Endothelial cell (in vitro differentiated cells): Measurements from ENCODE around the gene ZNF213. TPM values are rescaled to one million over a fixed set of nuclear protein-coding genes. Genes with fewer than 3 reads are reported as not detected.

Experiments
- DNase-seq: peaks from one replicate; pipeline ENCODE4 v3.0.0; 2021; ENCODE audit warnings: low spot score
- H3K27ac Mint-ChIP-seq: one replicate; pipeline ENCODE4 v1.8.0; 2021; ENCODE audit warnings: mixed read lengths, inconsistent platforms; ENCODE audit not compliant: unreplicated experiment
- H3K27me3 Mint-ChIP-seq: one replicate; pipeline ENCODE4 v1.8.0; 2021; ENCODE audit warnings: mild to moderate bottlenecking, moderate library complexity, mixed read lengths, inconsistent platforms; ENCODE audit not compliant: unreplicated experiment
- H3K36me3 Mint-ChIP-seq: one replicate; pipeline ENCODE4 v1.8.0; 2021; ENCODE audit warnings: mild to moderate bottlenecking, low read depth, mixed read lengths, inconsistent platforms; ENCODE audit not compliant: unreplicated experiment
- H3K4me1 Mint-ChIP-seq: one replicate; pipeline ENCODE4 v1.8.0; 2021; ENCODE audit warnings: mild to moderate bottlenecking, mixed read lengths, inconsistent platforms; ENCODE audit not compliant: unreplicated experiment
- H3K4me3 Mint-ChIP-seq: one replicate; pipeline ENCODE4 v1.8.0; 2021; ENCODE audit warnings: mild to moderate bottlenecking, mixed read lengths, inconsistent platforms; ENCODE audit not compliant: unreplicated experiment
- H3K9me3 Mint-ChIP-seq: one replicate; pipeline ENCODE4 v1.8.0; 2021; ENCODE audit warnings: mixed read lengths, inconsistent platforms; ENCODE audit not compliant: unreplicated experiment
- CTCF ChIP-seq: fragments of 200-600 bp; sonication (generic); IDR thresholded peaks from one replicate; pipeline ENCODE4 v1.5.0; 2021; ENCODE audit warnings: antibody characterized with exemption; ENCODE audit not compliant: unreplicated experiment
- total RNA-seq: library from RNA; stranded (reverse); fragmentation: NEBNext Ultra II Directional; extraction: Animal tissue kit (Norgen Biotek cat#: 25700); gene quantifications from one replicate; pipeline ENCODE4 v1.2.1, GENCODE V29; 2021; ENCODE audit not compliant: unreplicated experiment

Gene ZNF213
- total RNA-seq, 1 donor from 2014 or later, result 10.1 TPM

GRCh38 chr16:3113765-3114479 is 20.9 kb upstream of the ZNF213 start:
- H3K36me3 Mint-ChIP-seq, result peaks cover 11% of the 10 kb centered on the region

GRCh38 chr16:3115003-3115402 is 19.8 kb upstream of the ZNF213 start:
- Mint-ChIP-seq H3K4me1 (peaks cover 24% of the 10 kb centered on the region), H3K27me3 (peaks cover 7% of the 10 kb centered on the region), H3K27ac (no peak overlapping the region), H3K36me3 (peaks cover 11% of the 10 kb centered on the region), H3K9me3 (no peaks in the 10 kb centered on the region), H3K4me3 (peak overlapping the region; percentile 58)
- no peak for DNase-seq
- no peak for TF ChIP-seq CTCF

More at GRCh38 chr16:3113765-3114479, 20.9 kb upstream of the ZNF213 start:
- Mint-ChIP-seq H3K9me3 (no peaks in the 10 kb centered on the region), H3K27ac (peak overlapping the region; percentile 48), H3K4me1 (peaks cover 24% of the 10 kb centered on the region), H3K27me3 (peaks cover 8% of the 10 kb centered on the region), H3K4me3 (peak overlapping the region; percentile 92)
- DNase-seq, result no peak
- no peak for TF ChIP-seq CTCF

GRCh38 chr16:3115561-3115960 is 19.3 kb upstream of the ZNF213 start:
- TF ChIP-seq CTCF, result peak; percentile 17
- no peak overlapping the region for H3K4me3 Mint-ChIP-seq
- no peak for DNase-seq
- peaks cover 11% of the 10 kb centered on the region for H3K36me3 Mint-ChIP-seq
- H3K27me3 Mint-ChIP-seq, result peaks cover 3% of the 10 kb centered on the region
- no peaks in the 10 kb centered on the region for H3K9me3 Mint-ChIP-seq
- H3K4me1 Mint-ChIP-seq, result peaks cover 24% of the 10 kb centered on the region
- H3K27ac Mint-ChIP-seq, result no peak overlapping the region

GRCh38 chr16:3118204-3118790 is 16.5 kb upstream of the ZNF213 start:
- DNase-seq, result no peak
- H3K9me3 Mint-ChIP-seq, result no peaks in the 10 kb centered on the region
- H3K4me1 Mint-ChIP-seq, result peaks cover 14% of the 10 kb centered on the region
- H3K36me3 Mint-ChIP-seq, result peaks cover 20% of the 10 kb centered on the region
- peaks cover 10% of the 10 kb centered on the region for H3K27me3 Mint-ChIP-seq
- TF ChIP-seq CTCF, result no peak
- H3K27ac Mint-ChIP-seq, result no peak overlapping the region
- no peak overlapping the region for H3K4me3 Mint-ChIP-seq

GRCh38 chr16:3118846-3119245 is 16.0 kb upstream of the ZNF213 start:
- Mint-ChIP-seq H3K4me3 (no peak overlapping the region), H3K27ac (no peak overlapping the region), H3K36me3 (peaks cover 20% of the 10 kb centered on the region), H3K27me3 (peaks cover 10% of the 10 kb centered on the region), H3K4me1 (peaks cover 12% of the 10 kb centered on the region), H3K9me3 (no peaks in the 10 kb centered on the region)
- no peak for DNase-seq
- TF ChIP-seq CTCF, result no peak
